Natural killer cell (primary cell): ENCODE results near the gene SF3A2. TPM values are rescaled to one million over a fixed set of nuclear protein-coding genes. Genes with fewer than 3 reads are reported as not detected.
A peak's percentile ranks its signal among the peaks of the same experiment; 100 is the strongest.

ENCODE experiments used
- ATAC-seq, 3 donors: fragments of 150-1000 bp in 2 of 3; fragments of 200-7000 bp in 1 of 3; cut with Tn5 transposase; 1 replicate in 1 of 3; 2 replicates in 2 of 3; pipeline ENCODE4 v1.10.0; 2021; ENCODE audit warnings: mild to moderate bottlenecking in 2 of 3, moderate library complexity in 2 of 3
- DNase-seq, 2 donors: peaks; one replicate each; pipeline versions ENCODE4 v3.0.0 to v3.0.0-alpha.2; 2013 to 2021; ENCODE audit warnings: mixed read lengths in 1 of 2
- H3K27ac ChIP-seq: one replicate; pipeline ENCODE4 v1.5.1; 2013; ENCODE audit warnings: mild to moderate bottlenecking, low read length
- H3K27me3 ChIP-seq: one replicate; pipeline ENCODE4 v1.6.1; 2013; ENCODE audit warnings: low read length; ENCODE audit not compliant: control insufficient read depth, insufficient read depth
- H3K36me3 ChIP-seq: one replicate; pipeline ENCODE4 v1.6.1; 2013; ENCODE audit warnings: low read length; ENCODE audit not compliant: control insufficient read depth, insufficient read depth
- H3K4me1 ChIP-seq: one replicate; pipeline ENCODE4 v1.6.1; 2013; ENCODE audit warnings: low read length; ENCODE audit not compliant: control insufficient read depth, insufficient read depth
- H3K4me3 ChIP-seq: one replicate; pipeline ENCODE4 v1.5.1; 2013; ENCODE audit warnings: low read length
- H3K9me3 ChIP-seq: one replicate; pipeline ENCODE4 v1.6.1; 2013; ENCODE audit warnings: low read length; ENCODE audit not compliant: control insufficient read depth, insufficient read depth
- H3K27ac Mint-ChIP-seq, 2 donors: one replicate each; pipeline ENCODE4 v1.8.0; 2022; ENCODE audit warnings: mild to moderate bottlenecking in 2 of 2, mixed read lengths in 2 of 2, moderate library complexity in 1 of 2
- H3K27me3 Mint-ChIP-seq, 2 donors: one replicate each; pipeline ENCODE4 v1.8.0; 2022; ENCODE audit warnings: low read depth in 2 of 2, mixed read lengths in 2 of 2
- H3K36me3 Mint-ChIP-seq: one replicate; pipeline ENCODE4 v1.8.0; 2022; ENCODE audit warnings: mixed read lengths
- H3K4me1 Mint-ChIP-seq, 2 donors: one replicate each; pipeline ENCODE4 v1.8.0; 2022; ENCODE audit warnings: mixed read lengths in 2 of 2
- H3K4me3 Mint-ChIP-seq: one replicate; pipeline ENCODE4 v1.8.0; 2022; ENCODE audit warnings: mild to moderate bottlenecking, moderate library complexity, mixed read lengths
- H3K9me3 Mint-ChIP-seq, 2 donors: one replicate each; pipeline ENCODE4 v1.8.0; 2022; ENCODE audit warnings: mixed read lengths in 2 of 2
- WGBS: methylation state at CpG from one replicate; pipeline ENCODE4 v1.1.7; 2013; ENCODE audit warnings: missing lambda C conversion rate; ENCODE audit not compliant: insufficient coverage; 5-methylcytosine and 5-hydroxymethylcytosine counted together
- intact Hi-C: fragments of 100-400 bp; cut with micrococcal nuclease; formaldehyde crosslinking; loops from one replicate; pipeline ENCODE4 v1.14.2; 2022
- total RNA-seq, 4 donors: library from RNA; stranded (reverse); fragments of 120-200 nt in 1 of 4; gene quantifications; one replicate each; pipeline versions ENCODE4 v1.2.3 to v1.2.4, GENCODE V29; 2013 to 2022
- TF ChIP-seq, protein P1 (sequence below): fragments of 200-600 bp; IDR thresholded peaks from one replicate; pipeline ENCODE4 v1.8.0; 2022; ENCODE audit warnings: antibody characterized with exemption

The SF3A2 gene
- total RNA-seq, 3 donors from 2014 or later (not counting 1 experiment from before 2014, with no cell fraction given), result 143 to 165 (median 147) TPM

DNA sequence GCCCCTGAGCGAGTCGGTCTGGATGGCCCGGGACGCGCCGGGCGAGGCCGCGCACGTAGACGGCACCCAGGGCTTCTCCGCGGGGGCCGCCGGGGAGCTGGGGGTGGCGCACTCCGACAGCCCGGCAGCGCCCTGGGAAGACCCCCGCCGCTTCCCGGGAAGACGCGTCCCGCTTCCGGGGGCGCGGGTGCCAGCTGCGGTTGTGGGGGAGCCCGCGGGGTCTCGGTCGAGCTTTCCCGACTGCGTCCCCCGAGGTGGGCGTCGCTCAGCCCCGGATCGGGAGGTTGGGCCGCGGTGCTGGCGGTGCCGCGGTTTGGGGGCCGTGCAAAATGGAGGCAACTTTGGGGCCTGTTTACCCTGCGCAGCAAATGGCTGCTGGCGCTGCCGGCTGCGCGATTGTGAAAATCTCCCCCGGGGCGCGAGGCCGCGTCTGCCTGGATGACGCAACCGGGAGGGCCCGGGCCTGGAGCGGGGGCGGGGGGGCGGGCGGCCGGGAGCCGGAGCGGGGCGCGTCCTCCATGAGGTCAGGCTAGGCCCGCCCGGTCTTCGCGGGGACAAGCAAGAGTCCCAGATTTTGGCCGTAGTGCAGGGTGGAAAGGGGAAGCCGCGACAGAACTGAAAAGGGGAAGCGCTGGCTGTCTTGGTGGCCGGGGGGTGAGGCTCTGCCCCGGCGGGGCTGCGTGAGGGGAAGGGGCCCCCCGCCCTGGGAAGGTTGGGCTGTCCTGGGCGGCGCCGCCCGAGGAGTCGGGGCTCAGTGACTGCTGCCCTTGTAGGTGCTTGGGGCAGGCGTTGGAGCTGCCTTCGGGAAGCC lies 34.0 kb downstream of the SF3A2 start:
- Mint-ChIP-seq H3K4me1 (peaks cover 20 to 52% of the 10 kb centered on the region in 2 donors), H3K4me3 (peak overlapping the region; percentile 90), H3K36me3 (no peaks in the 10 kb centered on the region), H3K27ac (peak overlapping the region; percentile 87 to 97), H3K27me3 (no peaks in the 10 kb centered on the region), H3K9me3 (no peaks in the 10 kb centered on the region)
- DNase-seq (peak; percentile 70 to 87), ATAC-seq (peak; percentile 25 to 31 (median 26))
- H3K9me3 ChIP-seq, result no peaks in the 10 kb centered on the region
- peak overlapping the region; percentile 97 for H3K4me3 ChIP-seq
- TF ChIP-seq, protein P1, sequence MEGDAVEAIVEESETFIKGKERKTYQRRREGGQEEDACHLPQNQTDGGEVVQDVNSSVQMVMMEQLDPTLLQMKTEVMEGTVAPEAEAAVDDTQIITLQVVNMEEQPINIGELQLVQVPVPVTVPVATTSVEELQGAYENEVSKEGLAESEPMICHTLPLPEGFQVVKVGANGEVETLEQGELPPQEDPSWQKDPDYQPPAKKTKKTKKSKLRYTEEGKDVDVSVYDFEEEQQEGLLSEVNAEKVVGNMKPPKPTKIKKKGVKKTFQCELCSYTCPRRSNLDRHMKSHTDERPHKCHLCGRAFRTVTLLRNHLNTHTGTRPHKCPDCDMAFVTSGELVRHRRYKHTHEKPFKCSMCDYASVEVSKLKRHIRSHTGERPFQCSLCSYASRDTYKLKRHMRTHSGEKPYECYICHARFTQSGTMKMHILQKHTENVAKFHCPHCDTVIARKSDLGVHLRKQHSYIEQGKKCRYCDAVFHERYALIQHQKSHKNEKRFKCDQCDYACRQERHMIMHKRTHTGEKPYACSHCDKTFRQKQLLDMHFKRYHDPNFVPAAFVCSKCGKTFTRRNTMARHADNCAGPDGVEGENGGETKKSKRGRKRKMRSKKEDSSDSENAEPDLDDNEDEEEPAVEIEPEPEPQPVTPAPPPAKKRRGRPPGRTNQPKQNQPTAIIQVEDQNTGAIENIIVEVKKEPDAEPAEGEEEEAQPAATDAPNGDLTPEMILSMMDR, result no peak
- H3K36me3 ChIP-seq, result peaks cover 20% of the 10 kb centered on the region
- under 1% methylated on average over 88 of the region's 88 CpGs for WGBS
- intact Hi-C loops, result loop anchor here (10.0 kb wide), 1 partner anchor 54 kb away; the partner anchor contains the start of genes LSM7 and SPPL2B
- peaks cover 58% of the 10 kb centered on the region for H3K4me1 ChIP-seq
- no peaks in the 10 kb centered on the region for H3K27me3 ChIP-seq
- peak overlapping the region; percentile 89 for H3K27ac ChIP-seq

DNA sequence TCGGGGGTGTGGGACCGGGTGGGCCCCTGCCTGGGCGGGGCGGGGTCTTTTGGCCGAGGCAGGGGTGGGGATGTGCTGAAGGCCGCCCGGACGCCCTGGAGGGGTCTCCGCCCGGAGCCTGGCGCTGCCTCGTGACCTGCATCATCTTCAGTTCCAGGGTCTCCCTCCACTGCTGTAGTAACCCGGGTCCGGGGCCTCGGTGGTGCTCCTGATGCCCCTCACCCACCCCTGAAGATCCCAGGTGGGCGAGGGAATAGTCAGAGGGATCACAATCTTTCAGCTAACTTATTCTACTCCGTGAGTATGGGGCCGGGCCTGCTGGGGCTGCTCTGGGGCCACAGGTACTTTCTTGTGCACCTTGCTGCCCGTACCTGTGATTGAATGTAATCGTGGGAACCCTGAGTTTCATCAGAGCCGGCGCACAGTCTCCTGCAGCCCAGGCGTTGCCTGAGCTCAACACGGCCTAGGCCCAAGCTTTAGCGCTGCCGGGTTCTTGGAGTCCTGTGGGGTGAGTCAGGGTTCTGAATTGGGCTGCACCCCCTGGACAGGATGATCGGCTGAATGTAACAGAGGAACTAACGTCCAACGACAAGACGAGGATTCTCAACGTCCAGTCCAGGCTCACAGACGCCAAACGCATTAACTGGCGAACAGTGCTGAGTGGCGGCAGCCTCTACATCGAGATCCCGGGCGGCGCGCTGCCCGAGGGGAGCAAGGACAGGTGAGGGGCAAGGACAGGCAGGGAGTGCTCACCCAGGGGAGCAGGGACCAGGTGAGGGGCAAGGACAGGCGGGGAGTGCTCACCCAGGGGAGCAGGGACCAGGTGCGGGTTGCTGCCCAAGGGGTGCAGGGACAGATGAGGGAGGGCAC lies 34.8 kb downstream of the SF3A2 start:
- TF ChIP-seq, protein P1, result no peak
- Mint-ChIP-seq H3K4me3 (peak overlapping the region; percentile 90), H3K27me3 (no peaks in the 10 kb centered on the region), H3K9me3 (no peaks in the 10 kb centered on the region), H3K27ac (peak overlapping the region; percentile 87 to 97), H3K4me1 (peaks cover 20 to 52% of the 10 kb centered on the region in 2 donors), H3K36me3 (no peaks in the 10 kb centered on the region)
- DNase-seq, result peak in 1 of 2 donors; percentile 54
- H3K27ac ChIP-seq, result peak overlapping the region; percentile 89
- H3K9me3 ChIP-seq, result no peaks in the 10 kb centered on the region
- peak overlapping the region; percentile 97 for H3K4me3 ChIP-seq
- no peak for ATAC-seq
- peaks cover 20% of the 10 kb centered on the region for H3K36me3 ChIP-seq
- WGBS, result 27% methylated on average over 43 of the region's 43 CpGs
- H3K4me1 ChIP-seq, result peaks cover 54% of the 10 kb centered on the region
- intact Hi-C loops, result loop anchor here (2.0 to 10.0 kb wide), 2 partner anchors 53 to 115 kb away; partner anchors contain the start of genes LSM7 and SPPL2B
- H3K27me3 ChIP-seq, result no peaks in the 10 kb centered on the region

DNA sequence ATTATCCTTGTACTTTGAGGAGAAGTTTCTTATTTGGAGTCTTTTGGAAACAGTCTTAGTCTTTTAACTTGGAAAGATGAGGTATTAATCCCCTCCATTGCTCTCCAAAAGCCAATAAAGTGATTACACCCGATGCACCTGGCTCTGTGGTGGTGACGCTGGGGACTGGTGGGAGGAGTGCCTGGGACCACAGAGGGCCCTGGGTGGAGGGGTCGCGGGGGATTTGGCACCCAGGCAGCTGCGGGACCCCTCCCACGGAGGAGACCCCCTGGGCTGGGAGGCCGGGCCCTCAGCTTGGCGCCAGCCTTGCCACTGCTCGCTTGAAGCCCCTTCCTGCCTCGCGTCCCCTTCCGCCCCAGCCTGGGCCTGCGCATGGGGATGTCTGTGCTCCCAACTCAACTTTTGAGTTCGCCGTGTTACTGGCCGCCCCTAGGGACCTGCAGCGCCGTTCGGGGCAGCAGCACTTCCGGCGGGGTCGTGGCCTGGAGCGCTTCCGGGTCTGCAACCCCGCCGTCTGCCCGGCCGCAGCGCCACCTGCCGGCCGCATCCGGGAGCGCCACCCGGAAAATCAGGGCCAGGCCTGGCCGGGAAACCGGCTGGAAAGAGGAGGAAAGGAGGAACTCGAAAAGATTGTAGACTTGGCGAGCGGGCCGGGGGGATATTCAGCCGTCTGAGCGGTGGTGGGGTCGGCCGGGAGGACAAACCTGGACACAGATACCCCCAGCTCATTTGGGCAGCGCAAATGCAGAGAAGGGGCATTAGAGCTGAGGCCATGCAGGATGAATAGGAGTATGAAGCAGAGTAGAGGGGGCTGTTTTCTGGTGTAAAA lies 36.9 kb downstream of the SF3A2 start:
- Mint-ChIP-seq H3K9me3 (no peaks in the 10 kb centered on the region), H3K4me1 (peaks cover 26 to 60% of the 10 kb centered on the region in 2 donors), H3K27me3 (no peaks in the 10 kb centered on the region), H3K4me3 (peak overlapping the region; percentile 75), H3K27ac (peak overlapping the region; percentile 87 to 97), H3K36me3 (no peaks in the 10 kb centered on the region)
- intact Hi-C loops, result loop anchor here (1.0 to 10.0 kb wide), 3 partner anchors 37 to 117 kb away; partner anchors contain the start of genes LSM7, PLEKHJ1, SF3A2 and SPPL2B
- Histone ChIP-seq H3K36me3 (peaks cover 20% of the 10 kb centered on the region), H3K27ac (peak overlapping the region; percentile 48), H3K27me3 (no peaks in the 10 kb centered on the region), H3K9me3 (no peaks in the 10 kb centered on the region), H3K4me1 (peaks cover 48% of the 10 kb centered on the region), H3K4me3 (peak overlapping the region; percentile 1)
- 13% methylated on average over 45 of the region's 45 CpGs for WGBS
- ATAC-seq (peak; percentile 19 to 38 (median 23)), DNase-seq (peak; percentile 82 to 88)
- TF ChIP-seq, protein P1, result peak; percentile 98
